Suprapubic skin (tissue), 4 donors: ENCODE data around the gene KCMF1. TPM values are rescaled to one million over a fixed set of nuclear protein-coding genes. Genes with fewer than 3 reads are reported as not detected.

Experiments
- DNase-seq, 2 donors: peaks; one replicate each; pipeline ENCODE4 v3.0.0-alpha.2; 2019; ENCODE audit warnings: low spot score in 2 of 2
- H3K27ac ChIP-seq: fragments of 200-600 bp; sonication (generic); one replicate; pipeline ENCODE4 v1.5.1; 2019
- H3K27me3 ChIP-seq: fragments of 200-600 bp; sonication (generic); one replicate; pipeline ENCODE4 v1.5.1; 2019
- H3K36me3 ChIP-seq: fragments of 200-600 bp; sonication (generic); one replicate; pipeline ENCODE4 v1.5.1; 2019
- H3K4me1 ChIP-seq: fragments of 200-600 bp; sonication (generic); one replicate; pipeline ENCODE4 v1.5.1; 2019
- H3K4me3 ChIP-seq: fragments of 200-600 bp; sonication (generic); one replicate; pipeline ENCODE4 v1.5.1; 2019; ENCODE audit warnings: mild to moderate bottlenecking
- H3K9me3 ChIP-seq: fragments of 200-600 bp; sonication (generic); one replicate; pipeline ENCODE4 v1.5.1; 2019
- CTCF ChIP-seq, 2 donors: fragments of 200-600 bp in 1 of 2; fragments of 450-650 bp in 1 of 2; sonication (generic) in 1 of 2; IDR thresholded peaks; one replicate each; pipeline ENCODE4 v1.5.1; 2016 to 2019; ENCODE audit warnings: antibody characterized with exemption in 2 of 2, mild to moderate bottlenecking in 1 of 2, moderate library complexity in 1 of 2
- EP300 ChIP-seq: sonication (generic); formaldehyde crosslinking; IDR thresholded peaks from one replicate; pipeline ENCODE4 v1.6.1; 2017; ENCODE audit warnings: antibody characterized with exemption
- POLR2A ChIP-seq, 2 donors: fragments of 450-650 bp; IDR thresholded peaks; one replicate each; pipeline ENCODE4 v1.6.1; 2017; ENCODE audit warnings: antibody characterized with exemption in 2 of 2, mild to moderate bottlenecking in 2 of 2, moderate library complexity in 2 of 2
- POLR2AphosphoS5 ChIP-seq, 3 donors: sonication (generic); formaldehyde crosslinking; IDR thresholded peaks; one replicate each; pipeline ENCODE4 v1.6.1; 2017; ENCODE audit warnings: antibody characterized with exemption in 3 of 3
- WGBS: methylation state at CpG from one replicate; pipeline ENCODE4 v1.1.5; 2018; 5-methylcytosine and 5-hydroxymethylcytosine counted together
- total RNA-seq, 4 donors: library from RNA; depleted of rRNA; stranded (reverse); fragments of >200 nt; gene quantifications; one replicate each; pipeline ENCODE4 v1.1.0, GENCODE V29; 2016

The KCMF1 gene
- total RNA-seq, 4 donors from 2014 or later = 23.5 to 42.6 (median 29.3) TPM

- DNase-seq = no peak
- Histone ChIP-seq H3K27ac (no peak overlapping the region), H3K4me1 (no peaks in the 10 kb centered on the region), H3K9me3 (no peaks in the 10 kb centered on the region), H3K36me3 (no peaks in the 10 kb centered on the region), H3K4me3 (no peak overlapping the region), H3K27me3 (no peaks in the 10 kb centered on the region)
- 84% methylated on average over 3 of the region's 3 CpGs for WGBS
- TF ChIP-seq CTCF (IDR thresholded peaks at IDR 0.05) (no peak), POLR2A (IDR thresholded peaks at IDR 0.05) (no peak), POLR2AphosphoS5 (IDR thresholded peaks at IDR 0.05) (no peak), EP300 (no peak)
Observed at GRCh38 chr2:85073033-85073432, 102.1 kb downstream of the KCMF1 start.

- TF ChIP-seq POLR2A (IDR thresholded peaks at IDR 0.05) (no peak), CTCF (IDR thresholded peaks at IDR 0.05) (no peak), EP300 (no peak), POLR2AphosphoS5 (IDR thresholded peaks at IDR 0.05) (no peak)
- Histone ChIP-seq H3K4me3 (no peak overlapping the region), H3K9me3 (no peaks in the 10 kb centered on the region), H3K27me3 (no peaks in the 10 kb centered on the region), H3K36me3 (no peaks in the 10 kb centered on the region), H3K27ac (no peak overlapping the region), H3K4me1 (no peaks in the 10 kb centered on the region)
- WGBS = 89% methylated on average over 9 of the region's 9 CpGs
- no peak for DNase-seq
Observed at GRCh38 chr2:85076618-85077274, 105.8 kb downstream of the KCMF1 start.

GRCh38 chr2:85077859-85078419 is 107.0 kb downstream of the KCMF1 start:
- H3K27ac ChIP-seq = no peak overlapping the region
- DNase-seq = no peak
- WGBS = 78% methylated on average over 5 of the region's 5 CpGs
- H3K27me3 ChIP-seq = no peaks in the 10 kb centered on the region
- no peak overlapping the region for H3K4me3 ChIP-seq
- no peaks in the 10 kb centered on the region for H3K9me3 ChIP-seq
- TF ChIP-seq EP300 (no peak), POLR2A (IDR thresholded peaks at IDR 0.05) (no peak), CTCF (IDR thresholded peaks at IDR 0.05) (no peak), POLR2AphosphoS5 (IDR thresholded peaks at IDR 0.05) (no peak)
- H3K4me1 ChIP-seq = no peaks in the 10 kb centered on the region
- H3K36me3 ChIP-seq = no peaks in the 10 kb centered on the region

- DNase-seq = no peak
- Histone ChIP-seq H3K9me3 (no peaks in the 10 kb centered on the region), H3K27ac (no peak overlapping the region), H3K4me3 (no peak overlapping the region), H3K27me3 (no peaks in the 10 kb centered on the region), H3K4me1 (no peaks in the 10 kb centered on the region), H3K36me3 (no peaks in the 10 kb centered on the region)
- TF ChIP-seq EP300 (no peak), CTCF (IDR thresholded peaks at IDR 0.05) (no peak), POLR2A (IDR thresholded peaks at IDR 0.05) (no peak), POLR2AphosphoS5 (IDR thresholded peaks at IDR 0.05) (no peak)
- 71% methylated on average over 4 of the region's 5 CpGs for WGBS
Observed at GRCh38 chr2:85078536-85078935, 107.6 kb downstream of the KCMF1 start.

- Histone ChIP-seq H3K9me3 (no peaks in the 10 kb centered on the region), H3K27me3 (peaks cover 5% of the 10 kb centered on the region), H3K27ac (no peak overlapping the region), H3K4me1 (no peaks in the 10 kb centered on the region), H3K36me3 (no peaks in the 10 kb centered on the region), H3K4me3 (no peak overlapping the region)
- DNase-seq = no peak
- TF ChIP-seq POLR2A (IDR thresholded peaks at IDR 0.05) = no peak
- TF ChIP-seq POLR2AphosphoS5 (IDR thresholded peaks at IDR 0.05) = no peak
- TF ChIP-seq EP300 = no peak
- TF ChIP-seq CTCF (IDR thresholded peaks at IDR 0.05) = no peak
Observed at GRCh38 chr2:85083092-85083491, 112.1 kb downstream of the KCMF1 start.
